Panc1 (cell line): ENCODE results near the gene TBKBP1. TPM values are rescaled to one million over a fixed set of nuclear protein-coding genes. Genes with fewer than 3 reads are reported as not detected.

Source experiments
- ATAC-seq: fragments of 200-7000 bp; cut with Tn5 transposase; 2 replicates; pipeline ENCODE4 v1.9.1; 2020; ENCODE audit warnings: mild to moderate bottlenecking, moderate library complexity
- BruUV-seq: library from RNA; stranded (reverse); fragments of 400-500 nt; replicated peaks from 2 replicates; lab custom pipeline; 2021; lab: Mats Ljungman, UMichigan
- CTCF ChIA-PET: fragments of 300-600 bp; sonication (Branson Sonifier 250); formaldehyde crosslinking; loops from one replicate; lab custom pipeline; 2022; ENCODE audit warnings: antibody characterized with exemption; lab: Charles Lee
- POLR2A ChIA-PET: fragments of 300-600 bp; sonication (Branson Sonifier 250); formaldehyde crosslinking; loops from one replicate; lab custom pipeline; 2022; ENCODE audit warnings: antibody characterized with exemption; lab: Charles Lee
- DNase-seq: peaks from one replicate; pipeline ENCODE4 v3.0.0-alpha.2; 2010; ENCODE audit warnings: low read depth, low spot score
- H3K27ac ChIP-seq: 2 replicates; pipeline ENCODE4 v1.5.1; 2011; ENCODE audit warnings: mild to moderate bottlenecking, low read length, inconsistent platforms
- H3K27me3 ChIP-seq: fragments of 200-500 bp; sonication (Bioruptor generic); 2 replicates; pipeline ENCODE4 v1.6.0; 2014; ENCODE audit warnings: low read length, inconsistent platforms; ENCODE audit not compliant: control insufficient read depth, insufficient read depth
- H3K36me3 ChIP-seq: fragments of 200-500 bp; sonication (Bioruptor generic); 2 replicates; pipeline ENCODE4 v1.5.1; 2014; ENCODE audit warnings: inconsistent platforms, mild to moderate bottlenecking, low read length, moderate library complexity; ENCODE audit not compliant: control insufficient read depth, insufficient read depth
- H3K4me1 ChIP-seq: 2 replicates; pipeline ENCODE4 v1.5.1; 2011; ENCODE audit warnings: inconsistent platforms, mild to moderate bottlenecking, low read length, moderate library complexity; ENCODE audit not compliant: control insufficient read depth, insufficient read depth
- H3K4me3 ChIP-seq, 2 experiments: 2 replicates each; pipeline ENCODE4 v1.5.1; 2011 to 2012; ENCODE audit warnings: low read depth in 2 of 2, low read length in 2 of 2, mild to moderate bottlenecking in 2 of 2, inconsistent platforms in 1 of 2, moderate library complexity in 1 of 2
- H3K9me3 ChIP-seq: fragments of 200-500 bp; sonication (Bioruptor generic); 2 replicates; pipeline ENCODE4 v1.5.1; 2014; ENCODE audit warnings: low read depth, mild to moderate bottlenecking, inconsistent platforms, low read length, moderate library complexity; ENCODE audit not compliant: control insufficient read depth, insufficient read depth
- CTCF ChIP-seq: fragments of 450-650 bp; IDR thresholded peaks from 2 replicates; pipeline ENCODE4 v1.5.1; 2017; ENCODE audit warnings: mild to moderate bottlenecking
- POLR2AphosphoS5 ChIP-seq: IDR thresholded peaks from 2 replicates; pipeline ENCODE4 v1.6.1; 2012; ENCODE audit warnings: mild to moderate bottlenecking, low read depth, low read length, moderate library complexity
- REST ChIP-seq, 2 experiments: IDR thresholded peaks; 2 replicates each; pipeline ENCODE4 v1.6.1; 2011 to 2012; ENCODE audit warnings: low read depth in 2 of 2, control low read depth in 1 of 2, low read length in 1 of 2, mild to moderate bottlenecking in 1 of 2, moderate library complexity in 1 of 2; ENCODE audit not compliant: insufficient read depth in 1 of 2
- SIN3A ChIP-seq: IDR thresholded peaks from 2 replicates; pipeline ENCODE4 v1.6.1; 2012; ENCODE audit warnings: low read depth, mild to moderate bottlenecking, low read length, moderate library complexity, borderline replicate concordance; ENCODE audit not compliant: insufficient read depth
- TCF7L2 ChIP-seq: IDR thresholded peaks from 2 replicates; pipeline ENCODE4 v1.6.1; 2011; ENCODE audit warnings: mild to moderate bottlenecking, low read depth, low read length, inconsistent platforms
- in situ Hi-C: cut with HindIII; loops from 2 replicates; pipeline ENCODE4 v1.10.0; 2016; ENCODE audit warnings: low sequenced_read_pairs, low pct_unique_long_range_greater_than_20kb
- intact Hi-C: fragments of 100-400 bp; cut with micrococcal nuclease; formaldehyde crosslinking; loops from one replicate; pipeline ENCODE4 v1.10.0; 2022; ENCODE audit not compliant: unreplicated experiment
- total RNA-seq: library from RNA; stranded (reverse); gene quantifications from one replicate; pipeline ENCODE4 v1.2.1, GENCODE V29; 2021; ENCODE audit not compliant: unreplicated experiment

TBKBP1 gene
- total RNA-seq, 1 experiment from 2014 or later = 12.0 TPM

GRCh38 chr17:47727704-47728036, 33.7 kb downstream of the TBKBP1 start:
- ChIA-PET POLR2A (interaction anchor here (0.5 kb wide), 1 partner anchor 30 kb away, joined by 11 read pairs; no protein-coding TSS in a partner anchor), CTCF (interaction anchor here (1.0 kb wide), 1 partner anchor 28 kb away, joined by 3 read pairs; no protein-coding TSS in a partner anchor)
- Histone ChIP-seq H3K27ac (no peak overlapping the region), H3K4me1 (no peaks in the 10 kb centered on the region), H3K36me3 (no peaks in the 10 kb centered on the region), H3K9me3 (no peaks in the 10 kb centered on the region), H3K27me3 (peaks cover 11% of the 10 kb centered on the region; the same call in 1 of the 2 replicates), H3K4me3 (no peak overlapping the region)
- TF ChIP-seq SIN3A (no peak), TCF7L2 (no peak), CTCF (no peak), REST (IDR thresholded peaks at IDR 0.05; ENCODE audit: insufficient read depth in 1 of 2, low read depth in 2 of 2, low read length in 1 of 2) (no peak), POLR2AphosphoS5 (no peak)
- DNase-seq (no peak), ATAC-seq (no peak)
- in situ Hi-C loops = no loop called here
- BruUV-seq = no TSS peak
- intact Hi-C loops = no loop called here

GRCh38 chr17:47728214-47728877, 34.4 kb downstream of the TBKBP1 start:
- no TSS peak for BruUV-seq
- Histone ChIP-seq H3K27ac (no peak overlapping the region), H3K9me3 (no peaks in the 10 kb centered on the region), H3K36me3 (no peaks in the 10 kb centered on the region), H3K4me3 (no peak overlapping the region), H3K4me1 (no peaks in the 10 kb centered on the region), H3K27me3 (peaks cover 12% of the 10 kb centered on the region; the same call in 1 of the 2 replicates)
- DNase-seq (no peak), ATAC-seq (no peak)
- intact Hi-C loops (no loop called here), in situ Hi-C loops (no loop called here)
- ChIA-PET CTCF (interaction anchor here (1.0 kb wide), 1 partner anchor 29 kb away, joined by 3 read pairs; no protein-coding TSS in a partner anchor), POLR2A (interaction anchor here (0.5 kb wide), 1 partner anchor 30 kb away, joined by 11 read pairs; no protein-coding TSS in a partner anchor)
- TF ChIP-seq REST (IDR thresholded peaks at IDR 0.05; ENCODE audit: insufficient read depth in 1 of 2, low read depth in 2 of 2, low read length in 1 of 2) (no peak), SIN3A (no peak), TCF7L2 (no peak), CTCF (no peak), POLR2AphosphoS5 (no peak)
